Measurements from ENCODE around the gene C19orf85.
"Not testable (repeated sequence)": the region's sequence is repeated elsewhere in the genome, so short reads cannot be mapped to it uniquely, and the experiment has no call there.

GRCh38 chr19:55421281-55421680, 43.3 kb downstream of the C19orf85 start:
- TF ChIP-seq NFE2L2 (conservative IDR thresholded peaks at IDR 0.05; ENCODE audit: low read length); POLR2AphosphoS2 (conservative IDR thresholded peaks at IDR 0.05; ENCODE audit: low read length); CTCF (IDR thresholded peaks at IDR 0.05); HMGXB4 (CRISPR knock-in tag; IDR thresholded peaks at IDR 0.05; ENCODE audit: borderline replicate concordance); CHD2 (IDR thresholded peaks at IDR 0.05; ENCODE audit: low read length, partially characterized antibody); POLR2A (IDR thresholded peaks at IDR 0.05; ENCODE audit: low read length); MAFK (IDR thresholded peaks at IDR 0.05; ENCODE audit: partially characterized antibody); RCOR1 (IDR thresholded peaks at IDR 0.05; ENCODE audit: low read depth, low read length); RARB (CRISPR knock-in tag; IDR thresholded peaks at IDR 0.05); CHD4 (IDR thresholded peaks at IDR 0.05; ENCODE audit: borderline replicate concordance): not testable (repeated sequence)
